Left colon (tissue), 2 donors: Measurements from ENCODE around the gene HK1. TPM values are rescaled to one million over a fixed set of nuclear protein-coding genes. Genes with fewer than 3 reads are reported as not detected.

Source experiments
- ATAC-seq: fragments of 200-7000 bp; cut with Tn5 transposase; one replicate; pipeline ENCODE4 v1.9.1; 2020; ENCODE audit warnings: mild to moderate bottlenecking, moderate library complexity
- DNase-seq, 2 donors: peaks; one replicate each; pipeline ENCODE4 v3.0.0-alpha.2; 2020
- intact Hi-C, 2 donors: fragments of 100-400 bp; cut with DNase I in 1 of 2; cut with micrococcal nuclease in 1 of 2; formaldehyde crosslinking; loops; one replicate each; pipeline versions ENCODE4 v1.11.2 to v1.14.0; 2022; cut with DNase I, micrococcal nuclease
- total RNA-seq, 2 donors: library from RNA; stranded (reverse); fragmentation: NEBNext Ultra II Directional; extraction: Animal tissue kit (Norgen Biotek cat#: 25700); gene quantifications; one replicate each; pipeline ENCODE4 v1.2.1, GENCODE V29; 2021
- donor health status: DM: no; HTN: no; CAD: no.
- donor health status: DM: yes; HTN: yes; CAD: no.

Gene HK1
- total RNA-seq, 2 donors from 2014 or later: 64.1 to 90.4 TPM

GRCh38 chr10:69403519-69403918, 125.2 kb downstream of the HK1 start:
- ATAC-seq (no peak), DNase-seq (no peak)
- intact Hi-C loops: no loop called here

GRCh38 chr10:69404786-69405185, 126.5 kb downstream of the HK1 start:
- intact Hi-C loops: no loop called here
- DNase-seq: no peak
- no peak for ATAC-seq

- DNase-seq (no peak), ATAC-seq (no peak)
Observed at GRCh38 chr10:69405221-69405620, 126.9 kb downstream of the HK1 start.

GRCh38 chr10:69406302-69406811, 128.1 kb downstream of the HK1 start:
- ATAC-seq: peak; percentile 27
- DNase-seq: no peak
- intact Hi-C loops: no loop called here

More at GRCh38 chr10:69405221-69405620, 126.9 kb downstream of the HK1 start:
- intact Hi-C loops: no loop called here

GRCh38 chr10:69406816-69407580, 128.7 kb downstream of the HK1 start:
- no peak for ATAC-seq
- DNase-seq: no peak
- intact Hi-C loops: no loop called here

GRCh38 chr10:69407621-69408301, 129.5 kb downstream of the HK1 start:
- intact Hi-C loops: no loop called here
- ATAC-seq (peak; percentile 8), DNase-seq (no peak)

GRCh38 chr10:69408318-69409175, 130.3 kb downstream of the HK1 start:
- ATAC-seq (peak; percentile 83), DNase-seq (peak; percentile 94 to 99)
- intact Hi-C loops: no loop called here

- intact Hi-C loops: no loop called here
- DNase-seq: no peak
- ATAC-seq: no peak
Observed at GRCh38 chr10:69409176-69409495, 130.8 kb downstream of the HK1 start.

- intact Hi-C loops: loop anchor here in 1 of 2 donors (5.0 kb wide), 1 partner anchor 97 kb away; no protein-coding TSS in a partner anchor
- DNase-seq (no peak), ATAC-seq (no peak)
Observed at GRCh38 chr10:69409968-69410367, 131.7 kb downstream of the HK1 start.

GRCh38 chr10:69410487-69410886, 132.2 kb downstream of the HK1 start:
- intact Hi-C loops: loop anchor here in 1 of 2 donors (5.0 kb wide), 1 partner anchor 97 kb away; no protein-coding TSS in a partner anchor
- DNase-seq: no peak
- ATAC-seq: no peak

GRCh38 chr10:69411476-69411875, 133.2 kb downstream of the HK1 start:
- intact Hi-C loops: loop anchor here in 1 of 2 donors (5.0 kb wide), 1 partner anchor 96 kb away; no protein-coding TSS in a partner anchor
- DNase-seq (no peak), ATAC-seq (no peak)

GRCh38 chr10:69412232-69412790, 134.0 kb downstream of the HK1 start:
- ATAC-seq (no peak), DNase-seq (no peak)
- intact Hi-C loops: loop anchor here in 1 of 2 donors (5.0 kb wide), 1 partner anchor 95 kb away; no protein-coding TSS in a partner anchor

- peak; percentile 51 to 72 for DNase-seq
- ATAC-seq: no peak
- intact Hi-C loops: loop anchor here in 1 of 2 donors (5.0 kb wide), 1 partner anchor 94 kb away; no protein-coding TSS in a partner anchor
Observed at GRCh38 chr10:69413221-69413865, 135.0 kb downstream of the HK1 start.

GRCh38 chr10:69414036-69415018, 136.0 kb downstream of the HK1 start:
- intact Hi-C loops: loop anchor here in 1 of 2 donors (5.0 kb wide), 2 partner anchors 83 to 93 kb away; no protein-coding TSS in a partner anchor
- DNase-seq: no peak
- no peak for ATAC-seq

- DNase-seq: no peak
- no peak for ATAC-seq
- intact Hi-C loops: loop anchor here in 1 of 2 donors (5.0 kb wide), 1 partner anchor 82 kb away; no protein-coding TSS in a partner anchor
Observed at GRCh38 chr10:69415049-69415448, 136.8 kb downstream of the HK1 start.

- intact Hi-C loops: loop anchor here in 1 of 2 donors (5.0 kb wide), 1 partner anchor 81 kb away; no protein-coding TSS in a partner anchor
- DNase-seq (no peak), ATAC-seq (no peak)
Observed at GRCh38 chr10:69415951-69416350, 137.7 kb downstream of the HK1 start.

GRCh38 chr10:69416695-69417094, 138.4 kb downstream of the HK1 start, which contains the start of gene TACR2:
Gene TACR2, minus strand, starts transcription at chr10:69416918. Its CDS starts 595 bp downstream, at chr10:69416323.
- ATAC-seq (no peak), DNase-seq (peak in 1 of 2 donors; percentile 70)
- intact Hi-C loops: loop anchor here in 1 of 2 donors (5.0 kb wide), 1 partner anchor 81 kb away; no protein-coding TSS in a partner anchor
